Cardiac fibroblast (primary cell): ENCODE results near the gene EGFR.

ENCODE experiments used
- DNase-seq, 2 donors: peaks; one replicate each; pipeline versions ENCODE4 v3.0.0 to v3.0.0-alpha.2; 2010; ENCODE audit warnings: low read depth in 2 of 2
- H3K4me3 ChIP-seq, 2 donors: replicated peaks in 1 of 2; 1 replicate in 1 of 2; 2 replicates in 1 of 2; pipeline ENCODE4 v1.5.1; 2011; ENCODE audit warnings: low read depth in 2 of 2, low read length in 2 of 2, mild to moderate bottlenecking in 2 of 2, moderate library complexity in 1 of 2
- CTCF ChIP-seq: IDR thresholded peaks from one replicate; pipeline ENCODE4 v1.5.1; 2011; ENCODE audit warnings: low read depth, mild to moderate bottlenecking, low read length, inconsistent platforms

Gene EGFR

DNA sequence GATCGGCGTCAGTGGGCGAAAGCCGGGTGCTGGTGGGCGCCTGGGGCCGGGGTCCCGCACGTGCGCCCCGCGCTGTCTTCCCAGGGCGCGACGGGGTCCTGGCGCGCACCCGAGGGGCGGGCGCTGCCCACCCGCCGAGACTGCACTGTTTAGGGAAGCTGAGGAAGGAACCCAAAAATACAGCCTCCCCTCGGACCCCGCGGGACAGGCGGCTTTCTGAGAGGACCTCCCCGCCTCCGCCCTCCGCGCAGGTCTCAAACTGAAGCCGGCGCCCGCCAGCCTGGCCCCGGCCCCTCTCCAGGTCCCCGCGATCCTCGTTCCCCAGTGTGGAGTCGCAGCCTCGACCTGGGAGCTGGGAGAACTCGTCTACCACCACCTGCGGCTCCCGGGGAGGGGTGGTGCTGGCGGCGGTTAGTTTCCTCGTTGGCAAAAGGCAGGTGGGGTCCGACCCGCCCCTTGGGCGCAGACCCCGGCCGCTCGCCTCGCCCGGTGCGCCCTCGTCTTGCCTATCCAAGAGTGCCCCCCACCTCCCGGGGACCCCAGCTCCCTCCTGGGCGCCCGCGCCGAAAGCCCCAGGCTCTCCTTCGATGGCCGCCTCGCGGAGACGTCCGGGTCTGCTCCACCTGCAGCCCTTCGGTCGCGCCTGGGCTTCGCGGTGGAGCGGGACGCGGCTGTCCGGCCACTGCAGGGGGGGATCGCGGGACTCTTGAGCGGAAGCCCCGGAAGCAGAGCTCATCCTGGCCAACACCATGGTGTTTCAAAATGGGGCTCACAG is 1.1 kb downstream of the EGFR start:
- H3K4me3 ChIP-seq: peak overlapping the region; percentile 73 to 80
- DNase-seq: peak in 1 of 2 donors; percentile 15
- TF ChIP-seq CTCF: no peak

DNA sequence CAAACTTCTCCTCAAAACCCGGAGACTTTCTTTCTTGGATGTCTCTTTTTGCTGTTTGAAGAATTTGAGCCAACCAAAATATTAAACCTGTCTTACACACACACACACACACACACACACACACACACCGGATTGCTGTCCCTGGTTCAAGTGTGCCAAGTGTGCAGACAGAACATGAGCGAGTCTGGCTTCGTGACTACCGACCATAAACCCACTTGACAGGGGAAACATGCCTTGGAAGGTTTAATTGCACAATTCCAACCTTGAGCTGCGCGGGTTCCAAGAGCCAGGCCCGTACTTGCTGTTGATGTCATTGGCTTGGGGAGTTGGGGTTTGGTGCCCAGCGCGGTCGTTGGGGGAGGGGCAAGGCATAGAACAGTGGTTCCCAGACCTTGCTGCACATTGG is 1.7 kb downstream of the EGFR start:
- TF ChIP-seq CTCF: no peak
- peak; percentile 57 to 59 for DNase-seq
- H3K4me3 ChIP-seq: peak overlapping the region; percentile 73 to 80

DNA sequence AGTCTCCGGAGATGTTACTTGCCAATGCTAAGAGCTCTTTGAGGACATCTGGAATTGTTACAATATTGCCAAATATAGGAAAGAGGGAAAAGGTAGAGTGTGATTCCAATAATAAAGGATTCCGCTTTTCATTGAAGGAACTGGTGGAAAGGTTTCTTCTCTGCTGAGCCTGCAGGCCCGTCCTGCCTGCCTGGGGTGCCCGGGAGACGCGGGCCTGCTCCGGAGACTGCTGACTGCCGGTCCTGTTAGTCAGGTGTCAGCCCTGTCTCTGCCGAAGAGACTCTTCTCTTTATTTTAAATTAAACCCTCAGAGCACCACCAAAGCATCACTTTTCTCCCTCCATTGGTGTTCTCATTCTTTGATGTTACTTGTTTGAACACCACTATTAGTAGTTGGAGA is 2.2 kb downstream of the EGFR start:
- TF ChIP-seq CTCF: no peak
- DNase-seq: no peak
- H3K4me3 ChIP-seq: peak overlapping the region in 1 of 2 donors; percentile 80

GRCh38 chr7:55022002-55022985 is 3.5 kb downstream of the EGFR start:
- peak; percentile 26 to 75 for DNase-seq
- peak overlapping the region in 1 of 2 donors; percentile 15 for H3K4me3 ChIP-seq
- no peak for TF ChIP-seq CTCF

DNA sequence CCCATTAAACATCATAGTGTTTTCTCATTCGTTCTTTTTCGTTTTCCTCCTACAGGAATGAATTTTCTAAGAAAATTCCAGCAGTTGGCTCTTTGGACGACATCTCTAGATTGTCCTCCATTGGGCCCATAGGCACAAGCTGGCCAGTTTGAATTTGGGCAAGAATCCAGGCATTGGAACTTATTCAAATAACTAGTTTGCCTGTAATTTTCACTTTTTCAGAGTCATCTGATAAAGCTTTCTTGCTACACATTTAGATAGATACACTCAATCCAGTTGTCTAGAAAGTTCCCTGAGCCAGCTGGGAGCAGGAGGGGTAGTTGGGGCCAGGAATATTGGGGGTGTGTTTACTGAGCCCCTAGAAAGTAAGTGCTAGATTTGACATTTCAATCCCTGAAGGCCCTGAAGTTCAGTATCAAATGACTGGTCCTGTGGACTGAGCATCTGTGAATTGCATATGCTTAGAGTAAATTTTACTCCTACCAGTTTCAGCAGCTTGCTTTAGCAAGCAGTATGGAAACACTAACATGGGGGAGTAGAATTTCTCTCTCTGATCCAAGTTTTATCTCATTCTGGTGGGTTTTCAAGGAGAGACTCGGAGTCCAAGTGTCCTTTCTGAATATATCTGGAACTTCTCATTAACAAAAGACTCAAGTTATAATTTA is 5.2 kb downstream of the EGFR start:
- DNase-seq: peak in 1 of 2 donors; percentile 35
- TF ChIP-seq CTCF: no peak
- H3K4me3 ChIP-seq: no peak overlapping the region

GRCh38 chr7:55024776-55025175 is 6.0 kb downstream of the EGFR start:
- peak; percentile 52 to 85 for DNase-seq
- no peak for TF ChIP-seq CTCF
- H3K4me3 ChIP-seq: no peak overlapping the region
